H9 (cell line): ENCODE results near the gene HTR7. TPM values are rescaled to one million over a fixed set of nuclear protein-coding genes. Genes with fewer than 3 reads are reported as not detected.
A peak's percentile ranks its signal among the peaks of the same experiment; 100 is the strongest.

ENCODE experiments used
- DNase-seq: peaks from one replicate; pipeline ENCODE4 v3.0.0-alpha.2; 2017
- H2AFZ ChIP-seq: one replicate; pipeline ENCODE4 v1.6.1; 2013; ENCODE audit warnings: mild to moderate bottlenecking, low read length, control low read depth, moderate library complexity
- H2AK5ac ChIP-seq: 2 replicates; pipeline ENCODE4 v1.6.1; 2013; ENCODE audit warnings: low read length, control low read depth, mixed read lengths; ENCODE audit not compliant: insufficient read length
- H2BK120ac ChIP-seq: one replicate; pipeline ENCODE4 v1.6.1; 2013; ENCODE audit warnings: low read depth, mild to moderate bottlenecking, low read length, control low read depth, inconsistent platforms; ENCODE audit not compliant: poor library complexity, severe bottlenecking
- H2BK12ac ChIP-seq: 2 replicates; pipeline ENCODE4 v1.6.1; 2013; ENCODE audit warnings: low read length, control low read depth, mixed read lengths, low read depth; ENCODE audit not compliant: insufficient read length
- H2BK15ac ChIP-seq: 2 replicates; pipeline ENCODE4 v1.6.1; 2013; ENCODE audit warnings: low read depth, low read length, control low read depth
- H2BK20ac ChIP-seq: one replicate; pipeline ENCODE4 v1.6.1; 2013; ENCODE audit warnings: low read depth, mild to moderate bottlenecking, low read length, control low read depth, inconsistent platforms; ENCODE audit not compliant: poor library complexity, severe bottlenecking
- H2BK5ac ChIP-seq: 2 replicates; pipeline ENCODE4 v1.6.1; 2013; ENCODE audit warnings: low read length, control low read depth, mixed read lengths; ENCODE audit not compliant: insufficient read length
- H3K14ac ChIP-seq: 2 replicates; pipeline ENCODE4 v1.6.1; 2013; ENCODE audit warnings: low read length, control low read depth; ENCODE audit not compliant: insufficient read depth
- H3K18ac ChIP-seq: 2 replicates; pipeline ENCODE4 v1.6.1; 2013; ENCODE audit warnings: low read depth, mild to moderate bottlenecking, mixed read lengths, low read length, control low read depth; ENCODE audit not compliant: insufficient read length
- H3K23ac ChIP-seq: 2 replicates; pipeline ENCODE4 v1.6.1; 2013; ENCODE audit warnings: low read length, control low read depth, mixed read lengths, low read depth; ENCODE audit not compliant: insufficient read length
- H3K23me2 ChIP-seq: 2 replicates; pipeline ENCODE4 v1.6.1; 2013; ENCODE audit warnings: low read depth, mild to moderate bottlenecking, mixed read lengths, low read length, control low read depth; ENCODE audit not compliant: insufficient read length, poor library complexity, severe bottlenecking
- H3K27ac ChIP-seq: 2 replicates; pipeline ENCODE4 v1.5.1; 2013; ENCODE audit warnings: low read length, control low read depth, mixed read lengths, low read depth; ENCODE audit not compliant: insufficient read length
- H3K27me3 ChIP-seq: 2 replicates; pipeline ENCODE4 v1.6.1; 2013; ENCODE audit warnings: low read length, control low read depth, inconsistent platforms; ENCODE audit not compliant: insufficient read depth
- H3K4ac ChIP-seq: 2 replicates; pipeline ENCODE4 v1.6.1; 2013; ENCODE audit warnings: low read depth, mild to moderate bottlenecking, control low read depth, inconsistent platforms, low read length, moderate library complexity
- H3K4me1 ChIP-seq: 2 replicates; pipeline ENCODE4 v1.6.1; 2013; ENCODE audit warnings: low read length, control low read depth, inconsistent platforms; ENCODE audit not compliant: insufficient read depth
- H3K4me2 ChIP-seq: 2 replicates; pipeline ENCODE4 v1.6.1; 2013; ENCODE audit warnings: low read length, control low read depth, mixed read lengths; ENCODE audit not compliant: insufficient read length, insufficient read depth
- H3K56ac ChIP-seq: 2 replicates; pipeline ENCODE4 v1.6.1; 2013; ENCODE audit warnings: low read depth, mild to moderate bottlenecking, mixed read lengths, low read length, control low read depth; ENCODE audit not compliant: insufficient read length
- H3K79me1 ChIP-seq: 2 replicates; pipeline ENCODE4 v1.6.1; 2013; ENCODE audit warnings: low read depth, mild to moderate bottlenecking, moderate library complexity, low read length, control low read depth, inconsistent platforms; ENCODE audit not compliant: insufficient read depth, poor library complexity, severe bottlenecking
- H3K79me2 ChIP-seq: 2 replicates; pipeline ENCODE4 v1.6.1; 2013; ENCODE audit warnings: low read length, control low read depth, inconsistent platforms; ENCODE audit not compliant: insufficient read depth
- H3K9ac ChIP-seq: 2 replicates; pipeline ENCODE4 v1.6.1; 2013; ENCODE audit warnings: low read length, control low read depth, mixed read lengths; ENCODE audit not compliant: insufficient read length; ENCODE audit errors: extremely low read depth
- H3K9me3 ChIP-seq: one replicate; pipeline ENCODE4 v1.6.1; 2013; ENCODE audit warnings: low read depth, low read length, inconsistent platforms; ENCODE audit not compliant: control insufficient read depth
- H3T11ph ChIP-seq: one replicate; pipeline ENCODE4 v1.6.1; 2013; ENCODE audit warnings: mild to moderate bottlenecking, low read length, control low read depth, inconsistent platforms
- H4K20me1 ChIP-seq: one replicate; pipeline ENCODE4 v1.6.1; 2013; ENCODE audit not compliant: control insufficient read depth, insufficient read length, insufficient read depth
- H4K5ac ChIP-seq: 2 replicates; pipeline ENCODE4 v1.6.1; 2013; ENCODE audit warnings: low read depth, mild to moderate bottlenecking, mixed read lengths, low read length, control low read depth; ENCODE audit not compliant: insufficient read length
- H4K8ac ChIP-seq: replicated peaks from 2 replicates; pipeline ENCODE4 v1.6.1; 2013; ENCODE audit warnings: low read length, control low read depth, mixed read lengths, low read depth; ENCODE audit not compliant: insufficient read length
- H4K91ac ChIP-seq: 2 replicates; pipeline ENCODE4 v1.6.1; 2013; ENCODE audit warnings: low read depth, mild to moderate bottlenecking, moderate library complexity, mixed read lengths, low read length, control low read depth; ENCODE audit not compliant: insufficient read length
- H3K27ac Mint-ChIP-seq, 3 experiments: 2 replicates in 2 of 3; 3 replicates in 1 of 3; pipeline ENCODE4 v1.8.0; 2020 to 2021; ENCODE audit warnings: mixed read lengths in 3 of 3, mild to moderate bottlenecking in 1 of 3, moderate library complexity in 1 of 3
- H3K27me3 Mint-ChIP-seq: 2 replicates; pipeline ENCODE4 v1.8.0; 2021; ENCODE audit warnings: low read depth, mild to moderate bottlenecking, moderate library complexity, mixed read lengths
- H3K36me3 Mint-ChIP-seq, 3 experiments: 2 replicates in 2 of 3; 3 replicates in 1 of 3; pipeline ENCODE4 v1.8.0; 2020 to 2021; ENCODE audit warnings: low read depth in 3 of 3, mixed read lengths in 3 of 3; ENCODE audit not compliant: insufficient read depth in 1 of 3
- H3K4me1 Mint-ChIP-seq, 2 experiments: 2 replicates each; pipeline ENCODE4 v1.8.0; 2020; ENCODE audit warnings: mixed read lengths in 2 of 2
- H3K4me3 Mint-ChIP-seq, 2 experiments: 2 replicates in 1 of 2; 3 replicates in 1 of 2; pipeline ENCODE4 v1.8.0; 2020 to 2021; ENCODE audit warnings: mild to moderate bottlenecking in 2 of 2, mixed read lengths in 2 of 2, moderate library complexity in 1 of 2
- H3K9me3 Mint-ChIP-seq, 2 experiments: 2 replicates in 1 of 2; 3 replicates in 1 of 2; pipeline ENCODE4 v1.8.0; 2020; ENCODE audit warnings: mild to moderate bottlenecking in 2 of 2, mixed read lengths in 2 of 2, moderate library complexity in 1 of 2
- CTCF ChIP-seq: fragments of 200-600 bp; sonication (generic); conservative IDR thresholded peaks from 3 replicates; pipeline ENCODE4 v1.8.0; 2021; ENCODE audit warnings: antibody characterized with exemption, mild to moderate bottlenecking
- WGBS: extraction: QIAGEN DNeasy Blood & Tissue Kit; methylation state at CpG from one replicate; pipeline ENCODE4 v1.1.7; 2013; ENCODE audit warnings: missing lambda C conversion rate, low lambda C conversion rate, mixed read lengths; ENCODE audit not compliant: insufficient read length; ENCODE audit errors: extremely low coverage; 5-methylcytosine and 5-hydroxymethylcytosine counted together
- total RNA-seq: library from RNA; stranded (reverse); gene quantifications from 2 replicates; pipeline ENCODE4 v1.2.1, GENCODE V29; 2021

Gene HTR7
- total RNA-seq, 1 experiment from 2014 or later, result 21.3 TPM

- Histone ChIP-seq H2BK12ac (no peak overlapping the region), H4K8ac (no peak overlapping the region), H3T11ph (no peak overlapping the region), H3K27ac (no peak overlapping the region), H2AK5ac (no peak overlapping the region), H2AFZ (no peak overlapping the region), H4K5ac (no peak overlapping the region), H3K9me3 (no peaks in the 10 kb centered on the region), H3K79me1 (no peaks in the 10 kb centered on the region), H3K4me1 (no peaks in the 10 kb centered on the region), H3K9ac (no peak overlapping the region), H3K4me2 (no peak overlapping the region), H3K23ac (no peak overlapping the region), H3K27me3 (peaks cover 3% of the 10 kb centered on the region; the same call in 1 of the 2 replicates), H3K23me2 (peaks cover 4% of the 10 kb centered on the region), H3K56ac (no peak overlapping the region), H3K18ac (no peak overlapping the region), H2BK120ac (no peak overlapping the region), H4K91ac (no peak overlapping the region), H3K14ac (no peak overlapping the region), H3K79me2 (no peaks in the 10 kb centered on the region), H3K4ac (no peak overlapping the region), H4K20me1 (no peaks in the 10 kb centered on the region), H2BK15ac (no peak overlapping the region), H2BK5ac (no peak overlapping the region), H2BK20ac (no peak overlapping the region)
- Mint-ChIP-seq H3K4me3 (no peak overlapping the region), H3K27me3 (peaks cover 13% of the 10 kb centered on the region), H3K36me3 (no peaks in the 10 kb centered on the region), H3K9me3 (no peaks in the 10 kb centered on the region), H3K4me1 (peaks cover 3 to 23% of the 10 kb centered on the region in 2 experiments), H3K27ac (no peak overlapping the region)
- no CpG with 5 or more reads among the region's 2 CpGs for WGBS
- TF ChIP-seq CTCF, result peak; percentile 83
- DNase-seq, result no peak
Measured at GRCh38 chr10:90862908-90863514, 5.2 kb upstream of the HTR7 start.
